PC-9 (cell line): ENCODE measurements around the gene ADGRD1.

Source experiments
- CTCF ChIP-seq: fragments of 200-600 bp; sonication (generic); conservative IDR thresholded peaks from 2 replicates; pipeline ENCODE4 v1.6.1; 2017; ENCODE audit warnings: mixed run types, antibody characterized with exemption, mild to moderate bottlenecking, moderate library complexity
- EZH2 ChIP-seq: fragments of 200-600 bp; sonication (generic); IDR thresholded peaks from 2 replicates; pipeline ENCODE4 v1.8.0; 2017; ENCODE audit warnings: antibody characterized with exemption, low read depth

DNA sequence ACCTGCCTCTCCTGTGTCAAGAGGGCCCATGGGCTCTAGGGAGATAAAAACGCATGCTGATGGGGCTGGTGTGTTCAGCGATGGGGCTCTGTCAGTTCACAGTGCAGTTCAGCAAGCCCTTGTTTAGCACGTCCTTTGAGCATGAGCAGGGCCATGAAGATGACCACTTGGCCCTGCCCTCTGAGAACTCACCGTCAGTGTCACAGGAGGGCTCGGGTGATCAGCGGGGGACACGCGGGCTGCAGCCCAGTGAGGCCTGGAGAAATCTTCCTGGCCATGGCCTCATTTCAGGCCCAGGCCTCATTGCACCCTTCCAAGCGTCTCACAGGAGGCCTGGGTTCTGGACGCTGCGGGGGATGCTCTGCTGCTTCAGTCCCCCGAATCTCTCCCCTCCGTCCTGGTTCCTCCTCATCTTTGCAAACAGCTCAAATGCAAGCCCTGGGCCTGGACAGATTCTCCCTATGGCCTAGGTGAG is 181.6 kb downstream of the ADGRD1 start:
- TF ChIP-seq CTCF: no peak
- no peak for TF ChIP-seq EZH2
